Left lung (tissue), 10 donors: ENCODE results near the gene SAPCD2. TPM values are rescaled to one million over a fixed set of nuclear protein-coding genes. Genes with fewer than 3 reads are reported as not detected.

Experiments
- ATAC-seq: fragments of 200-7000 bp; cut with Tn5 transposase; one replicate; pipeline ENCODE4 v1.9.1; 2020; ENCODE audit warnings: moderate library complexity
- DNase-seq, 4 donors: peaks; one replicate each; pipeline ENCODE4 v3.0.0-alpha.2; 2013 to 2020
- H3K27ac ChIP-seq, 2 donors: fragments of 200-600 bp; sonication (generic) in 1 of 2; one replicate each; pipeline versions ENCODE4 v1.5.0 to v1.8.0; 2020 to 2021
- H3K27me3 ChIP-seq, 2 donors: fragments of 200-600 bp; sonication (generic) in 1 of 2; one replicate each; pipeline versions ENCODE4 v1.5.0 to v1.8.0; 2020 to 2021
- H3K36me3 ChIP-seq, 2 donors: fragments of 200-600 bp; sonication (generic) in 1 of 2; one replicate each; pipeline versions ENCODE4 v1.5.0 to v1.8.0; 2020 to 2021
- H3K4me1 ChIP-seq, 2 donors: fragments of 200-600 bp; one replicate each; pipeline ENCODE4 v1.8.0; 2021
- H3K4me3 ChIP-seq, 2 donors: fragments of 200-600 bp; sonication (generic) in 1 of 2; one replicate each; pipeline versions ENCODE4 v1.5.0 to v1.8.0; 2020 to 2021; ENCODE audit warnings: mild to moderate bottlenecking in 1 of 2
- H3K9me3 ChIP-seq, 2 donors: fragments of 200-600 bp; sonication (generic) in 1 of 2; one replicate each; pipeline versions ENCODE4 v1.5.0 to v1.8.0; 2020 to 2021
- intact Hi-C, 2 donors: fragments of 100-400 bp; cut with DNase I; formaldehyde crosslinking; loops; one replicate each; pipeline versions ENCODE4 v1.11.2 to v1.14.2; 2022
- polyA plus RNA-seq, 6 donors: library from polyadenylated mRNA; unstranded; fragments of 120-200 nt; gene quantifications; one replicate each; pipeline ENCODE4 v1.2.1, GENCODE V29; 2013; ENCODE audit not compliant: insufficient read length in 6 of 6
- total RNA-seq, 2 donors: library from RNA; stranded (reverse); fragmentation: NEBNext Ultra II Directional; extraction: Animal tissue kit (Norgen Biotek cat#: 25700); gene quantifications; one replicate each; pipeline ENCODE4 v1.2.1, GENCODE V29; 2021
- TF ChIP-seq, protein P1 (sequence below), 2 donors: fragments of 200-600 bp; sonication (generic) in 1 of 2; IDR thresholded peaks; one replicate each; pipeline versions ENCODE4 v1.5.0 to v1.8.0; 2021; ENCODE audit warnings: antibody characterized with exemption in 2 of 2
- donor health status: DM: no; HTN: yes; CAD: no.
- donor health status: DM: no; HTN: no; CAD: no.

The SAPCD2 gene
- total and polyA plus RNA-seq, 8 donors: 2.7 to 15.1 (median 9.1) TPM

DNA sequence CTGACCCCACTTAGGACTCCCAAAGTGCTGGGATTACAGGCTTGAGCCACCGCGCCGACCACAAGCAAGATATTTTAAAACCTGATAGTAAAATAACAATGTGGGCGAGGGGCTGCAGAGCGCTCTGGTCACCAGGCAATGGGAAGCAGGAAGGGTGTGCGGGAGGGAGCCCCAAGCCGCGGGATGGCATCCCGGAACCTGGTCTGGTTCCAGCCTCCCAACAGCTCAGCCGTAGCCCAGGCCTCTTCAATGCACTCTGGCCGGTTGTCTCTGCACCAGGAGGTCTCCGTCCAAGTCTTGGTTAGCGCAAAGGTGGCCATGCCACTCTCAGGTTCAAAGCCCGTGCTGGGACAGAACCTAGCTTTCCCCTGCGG is 6.3 kb upstream of the SAPCD2 start:
- ATAC-seq (peak; percentile 4), DNase-seq (no peak)
- Histone ChIP-seq H3K9me3 (no peaks in the 10 kb centered on the region), H3K4me3 (peak overlapping the region; percentile 14 to 78), H3K27ac (peak overlapping the region; percentile 61 to 64), H3K27me3 (peaks cover 0 to 17% of the 10 kb centered on the region in 2 donors), H3K4me1 (peaks cover 11 to 34% of the 10 kb centered on the region in 2 donors), H3K36me3 (peaks cover 0 to 32% of the 10 kb centered on the region in 2 donors)
- intact Hi-C loops: no loop called here
- TF ChIP-seq, protein P1, sequence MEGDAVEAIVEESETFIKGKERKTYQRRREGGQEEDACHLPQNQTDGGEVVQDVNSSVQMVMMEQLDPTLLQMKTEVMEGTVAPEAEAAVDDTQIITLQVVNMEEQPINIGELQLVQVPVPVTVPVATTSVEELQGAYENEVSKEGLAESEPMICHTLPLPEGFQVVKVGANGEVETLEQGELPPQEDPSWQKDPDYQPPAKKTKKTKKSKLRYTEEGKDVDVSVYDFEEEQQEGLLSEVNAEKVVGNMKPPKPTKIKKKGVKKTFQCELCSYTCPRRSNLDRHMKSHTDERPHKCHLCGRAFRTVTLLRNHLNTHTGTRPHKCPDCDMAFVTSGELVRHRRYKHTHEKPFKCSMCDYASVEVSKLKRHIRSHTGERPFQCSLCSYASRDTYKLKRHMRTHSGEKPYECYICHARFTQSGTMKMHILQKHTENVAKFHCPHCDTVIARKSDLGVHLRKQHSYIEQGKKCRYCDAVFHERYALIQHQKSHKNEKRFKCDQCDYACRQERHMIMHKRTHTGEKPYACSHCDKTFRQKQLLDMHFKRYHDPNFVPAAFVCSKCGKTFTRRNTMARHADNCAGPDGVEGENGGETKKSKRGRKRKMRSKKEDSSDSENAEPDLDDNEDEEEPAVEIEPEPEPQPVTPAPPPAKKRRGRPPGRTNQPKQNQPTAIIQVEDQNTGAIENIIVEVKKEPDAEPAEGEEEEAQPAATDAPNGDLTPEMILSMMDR (IDR thresholded peaks at IDR 0.05): no peak

DNA sequence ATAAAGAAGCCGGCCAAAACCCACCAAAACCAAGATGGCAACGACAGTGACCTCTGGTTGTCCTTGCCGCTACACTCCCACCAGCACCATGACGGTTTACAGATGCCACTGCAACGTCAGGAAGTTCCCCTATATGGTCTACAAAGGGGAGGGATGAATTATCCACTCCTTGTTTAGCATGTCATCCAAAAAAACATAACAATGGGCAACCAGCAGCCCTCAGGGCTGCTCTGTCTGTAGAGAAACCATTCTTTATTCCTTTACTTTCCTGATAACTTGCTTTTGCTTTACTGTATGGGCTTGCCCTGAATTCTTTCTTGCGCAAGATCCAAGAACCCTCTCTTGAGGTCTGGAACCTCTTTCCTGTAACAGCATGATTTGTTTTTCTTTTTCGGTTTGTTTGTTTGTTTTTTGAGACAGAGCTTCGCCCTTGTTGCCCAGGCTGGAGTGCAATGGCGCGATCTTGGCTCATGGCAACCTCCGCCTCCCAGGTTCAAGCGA is 5.0 kb upstream of the SAPCD2 start:
- intact Hi-C loops: no loop called here
- no peak for ATAC-seq
- Histone ChIP-seq H3K4me1 (peaks cover 16 to 46% of the 10 kb centered on the region in 2 donors), H3K27ac (no peak overlapping the region), H3K36me3 (peaks cover 0 to 19% of the 10 kb centered on the region in 2 donors), H3K27me3 (peaks cover 0 to 17% of the 10 kb centered on the region in 2 donors), H3K9me3 (no peaks in the 10 kb centered on the region), H3K4me3 (no peak overlapping the region)
- TF ChIP-seq, protein P1 (IDR thresholded peaks at IDR 0.05): no peak
- no peak for DNase-seq

DNA sequence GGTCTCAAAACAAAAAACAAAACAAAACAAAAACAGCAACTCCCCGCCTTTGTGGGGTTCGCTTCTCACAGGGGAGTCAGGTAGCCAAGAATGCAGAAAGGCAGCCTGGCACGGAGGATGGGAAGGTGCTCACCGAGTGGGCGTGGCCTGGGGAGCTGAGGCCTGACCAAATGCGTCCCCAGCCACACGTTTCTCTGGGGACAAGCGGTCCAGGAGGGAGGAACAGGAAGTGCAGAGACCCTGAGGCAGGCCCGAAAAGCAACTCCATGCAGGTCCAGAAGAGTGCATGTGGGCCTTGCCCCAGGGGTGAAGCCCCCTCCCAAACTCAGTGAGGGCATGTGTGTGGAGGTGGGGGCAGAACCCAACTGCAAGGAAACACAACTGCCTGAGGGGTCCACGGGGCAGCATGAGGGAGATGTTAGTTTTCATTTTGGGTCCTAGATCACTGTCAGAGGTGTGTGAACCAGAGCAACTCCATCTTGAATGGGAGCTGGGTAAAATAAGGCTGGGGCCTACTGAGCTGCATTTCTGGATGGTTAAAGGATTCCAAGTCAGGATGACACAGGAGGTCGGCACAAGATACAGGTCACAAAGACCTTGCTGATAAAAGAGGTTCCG is 4.4 kb upstream of the SAPCD2 start:
- H3K4me3 ChIP-seq: no peak overlapping the region
- peaks cover 16 to 48% of the 10 kb centered on the region in 2 donors for H3K4me1 ChIP-seq
- peaks cover 0 to 21% of the 10 kb centered on the region in 2 donors for H3K27me3 ChIP-seq
- peaks cover 0 to 14% of the 10 kb centered on the region in 2 donors for H3K36me3 ChIP-seq
- no peaks in the 10 kb centered on the region for H3K9me3 ChIP-seq
- TF ChIP-seq, protein P1 (IDR thresholded peaks at IDR 0.05): no peak
- intact Hi-C loops: no loop called here
- ATAC-seq: no peak
- H3K27ac ChIP-seq: no peak overlapping the region
- no peak for DNase-seq

DNA sequence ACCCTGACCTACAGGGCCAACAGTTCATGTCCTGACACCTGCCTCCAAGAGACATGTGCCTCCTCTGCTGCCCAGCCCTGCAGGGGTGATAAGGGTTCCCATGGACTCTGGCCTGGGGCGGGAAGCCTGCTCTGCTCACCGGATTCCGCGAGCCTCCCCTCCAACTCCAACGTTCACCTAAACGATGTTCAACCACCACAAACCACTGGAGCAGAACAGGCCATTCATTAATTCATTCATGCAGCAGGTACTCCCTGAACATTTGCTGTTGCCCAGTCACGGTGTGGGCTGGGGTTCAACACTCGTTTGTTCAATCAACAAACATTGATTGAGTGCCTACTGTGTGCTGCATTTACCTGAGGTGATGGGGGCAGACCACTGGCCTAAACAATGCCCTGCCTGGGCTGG is 3.6 kb upstream of the SAPCD2 start:
- ATAC-seq: no peak
- Histone ChIP-seq H3K9me3 (no peaks in the 10 kb centered on the region), H3K4me3 (no peak overlapping the region), H3K27me3 (peaks cover 0 to 29% of the 10 kb centered on the region in 2 donors), H3K4me1 (peaks cover 21 to 48% of the 10 kb centered on the region in 2 donors), H3K27ac (no peak overlapping the region), H3K36me3 (peaks cover 0 to 6% of the 10 kb centered on the region in 2 donors)
- intact Hi-C loops: no loop called here
- TF ChIP-seq, protein P1 (IDR thresholded peaks at IDR 0.05): no peak
- DNase-seq: no peak

DNA sequence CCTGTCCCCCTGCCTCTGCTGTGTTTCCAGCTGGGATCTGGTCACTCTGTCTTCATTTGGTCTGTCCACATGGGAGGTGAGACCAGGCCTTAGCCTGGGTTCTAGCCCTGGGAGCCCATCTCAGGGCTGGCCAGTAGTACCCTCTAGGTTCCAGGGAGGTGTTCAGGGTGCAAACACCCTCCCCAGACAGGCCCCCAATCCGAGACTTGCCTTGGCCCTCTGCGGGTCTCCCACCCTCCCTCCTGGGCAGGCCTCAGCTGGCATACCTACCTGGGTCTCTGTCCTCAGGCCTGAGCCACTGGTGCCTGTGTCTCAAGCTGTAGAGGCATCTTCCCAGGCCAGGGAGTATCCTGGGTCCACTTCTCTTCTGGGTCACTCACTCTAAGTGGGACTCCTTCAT is 925 bp upstream of the SAPCD2 start:
- H3K9me3 ChIP-seq: no peaks in the 10 kb centered on the region
- peaks cover 11 to 30% of the 10 kb centered on the region in 2 donors for H3K4me1 ChIP-seq
- peak overlapping the region in 1 of 2 donors; percentile 53 for H3K27ac ChIP-seq
- peak overlapping the region in 1 of 2 donors; percentile 41 for H3K4me3 ChIP-seq
- TF ChIP-seq, protein P1 (IDR thresholded peaks at IDR 0.05): no peak
- DNase-seq (no peak), ATAC-seq (no peak)
- intact Hi-C loops: no loop called here
- peaks cover 0 to 21% of the 10 kb centered on the region in 2 donors for H3K27me3 ChIP-seq
- no peaks in the 10 kb centered on the region for H3K36me3 ChIP-seq
